HCT116 (cell line): ENCODE measurements around the gene RLBP1. TPM values are rescaled to one million over a fixed set of nuclear protein-coding genes. Genes with fewer than 3 reads are reported as not detected.

ENCODE experiments used
- ATAC-seq: fragments of 200-7000 bp; cut with Tn5 transposase; 2 replicates; pipeline ENCODE4 v1.9.1; 2020; ENCODE audit warnings: mild to moderate bottlenecking, moderate library complexity
- BruUV-seq: library from RNA; stranded (reverse); fragments of 400-500 nt; replicated peaks from 2 replicates; lab custom pipeline; 2021; lab: Mats Ljungman, UMichigan
- CTCF ChIA-PET: fragments of 300-600 bp; sonication (Branson Sonifier 250); formaldehyde crosslinking; loops from one replicate; lab custom pipeline; 2021; ENCODE audit warnings: antibody characterized with exemption; lab: Charles Lee
- POLR2A ChIA-PET: fragments of 300-600, 350-600 bp; sonication (Branson Sonifier 250); formaldehyde crosslinking; loops from one replicate; lab custom pipeline; 2021; ENCODE audit warnings: antibody characterized with exemption; lab: Charles Lee
- RAD21 ChIA-PET, 2 experiments: fragments of 300-600 bp; sonication (Branson Sonifier 250); formaldehyde crosslinking; loops; one replicate each; lab custom pipeline; 2023; ENCODE audit warnings: low total read pairs in 2 of 2; ENCODE audit not compliant: uncharacterized antibody in 2 of 2, unreplicated experiment in 2 of 2, low non-redundant PET in 1 of 2; lab: Charles Lee
- DNase-seq: peaks from one replicate; pipeline ENCODE4 v3.0.0-alpha.2; 2010; ENCODE audit warnings: low read depth, low spot score
- H2AFZ ChIP-seq: fragments of 200-600 bp; shearing (Covaris generic), sonication (generic); 2 replicates; pipeline ENCODE4 v1.6.1; 2017; ENCODE audit warnings: low read depth, mixed run types, mixed read lengths, antibody characterized with exemption, low read length; ENCODE audit not compliant: poor library complexity, severe bottlenecking
- H3K27ac ChIP-seq: 2 replicates; pipeline ENCODE4 v1.5.1; 2012; ENCODE audit warnings: low read depth, low read length
- H3K27me3 ChIP-seq: fragments of 200-600 bp; sonication (generic); 2 replicates; pipeline ENCODE4 v1.6.1; 2016; ENCODE audit warnings: mixed run types, low read length, mixed read lengths; ENCODE audit not compliant: insufficient read depth
- H3K36me3 ChIP-seq, 2 experiments: fragments of 200-500 bp in 1 of 2; fragments of 200-600 bp in 1 of 2; sonication (Bioruptor generic) in 1 of 2; sonication (generic) in 1 of 2; 2 replicates each; pipeline versions ENCODE4 v1.5.1 to v1.6.1; 2014 to 2016; ENCODE audit warnings: low read length in 2 of 2, inconsistent platforms in 1 of 2, mixed read lengths in 1 of 2, mixed run types in 1 of 2; ENCODE audit not compliant: insufficient read depth in 2 of 2, control insufficient read depth in 1 of 2
- H3K4me1 ChIP-seq, 2 experiments: fragments of 200-600 bp in 1 of 2; sonication (generic) in 1 of 2; 2 replicates each; pipeline versions ENCODE4 v1.5.1 to v1.6.1; 2012 to 2017; ENCODE audit warnings: low read length in 2 of 2, inconsistent platforms in 1 of 2, mild to moderate bottlenecking in 1 of 2, mixed read lengths in 1 of 2, mixed run types in 1 of 2, moderate library complexity in 1 of 2; ENCODE audit not compliant: insufficient read depth in 2 of 2, control insufficient read depth in 1 of 2
- H3K4me2 ChIP-seq: fragments of 200-600 bp; sonication (generic); 2 replicates; pipeline ENCODE4 v1.6.1; 2017; ENCODE audit warnings: mixed run types, low read length, mixed read lengths
- H3K4me3 ChIP-seq, 2 experiments: fragments of 200-600 bp in 1 of 2; sonication (generic) in 1 of 2; replicated peaks in 1 of 2; 2 replicates each; pipeline ENCODE4 v1.5.1; 2011 to 2016; ENCODE audit warnings: low read length in 2 of 2, control low read depth in 1 of 2, low read depth in 1 of 2, mild to moderate bottlenecking in 1 of 2, mixed read lengths in 1 of 2, mixed run types in 1 of 2
- H3K79me2 ChIP-seq: fragments of 200-600 bp; sonication (generic); 2 replicates; pipeline ENCODE4 v1.6.1; 2017; ENCODE audit warnings: mild to moderate bottlenecking, mixed run types, low read length, moderate library complexity, mixed read lengths; ENCODE audit not compliant: insufficient read depth
- H3K9ac ChIP-seq: fragments of 200-600 bp; sonication (generic); 2 replicates; pipeline ENCODE4 v1.6.1; 2016; ENCODE audit warnings: low read length, mixed read lengths
- H3K9me2 ChIP-seq: fragments of 200-600 bp; sonication (generic), shearing (Covaris generic); 2 replicates; pipeline ENCODE4 v1.6.1; 2017; ENCODE audit warnings: mixed run types, mild to moderate bottlenecking, moderate library complexity; ENCODE audit not compliant: insufficient read depth
- H3K9me3 ChIP-seq, 2 experiments: fragments of 200-500 bp in 1 of 2; fragments of 200-600 bp in 1 of 2; sonication (Bioruptor generic) in 1 of 2; sonication (generic) in 1 of 2; 2 replicates each; pipeline ENCODE4 v1.6.1; 2014 to 2017; ENCODE audit warnings: low read length in 2 of 2, mixed read lengths in 2 of 2, inconsistent platforms in 1 of 2, low read depth in 1 of 2, mild to moderate bottlenecking in 1 of 2, mixed run types in 1 of 2, moderate library complexity in 1 of 2; ENCODE audit not compliant: control insufficient read depth in 1 of 2, insufficient read depth in 1 of 2
- H4K20me1 ChIP-seq: fragments of 200-600 bp; sonication (generic), shearing (Covaris generic); 2 replicates; pipeline ENCODE4 v1.6.1; 2017; ENCODE audit warnings: mixed run types, mild to moderate bottlenecking, moderate library complexity; ENCODE audit not compliant: insufficient read depth
- CEBPB ChIP-seq: IDR thresholded peaks from 2 replicates; pipeline ENCODE4 v1.6.1; 2012; ENCODE audit warnings: low read depth
- ELF1 ChIP-seq: IDR thresholded peaks from 2 replicates; pipeline ENCODE4 v1.6.1; 2012; ENCODE audit warnings: low read depth, borderline replicate concordance
- EZH2 ChIP-seq: fragments of 200-600 bp; sonication (generic); IDR thresholded peaks from 2 replicates; pipeline ENCODE4 v1.6.1; 2017; ENCODE audit warnings: antibody characterized with exemption, mixed run types
- intact Hi-C: fragments of 100-400 bp; cut with micrococcal nuclease; formaldehyde crosslinking; loops from 2 replicates; pipeline ENCODE4 v1.10.0; 2022
- total RNA-seq: library from RNA; stranded (reverse); gene quantifications from one replicate; pipeline ENCODE4 v1.2.1, GENCODE V29; 2021; ENCODE audit not compliant: unreplicated experiment
- TF ChIP-seq, protein P1 (sequence below): IDR thresholded peaks from 2 replicates; pipeline ENCODE4 v1.6.1; 2012

Gene RLBP1
- total RNA-seq, 1 experiment from 2014 or later: 0.12 TPM

DNA sequence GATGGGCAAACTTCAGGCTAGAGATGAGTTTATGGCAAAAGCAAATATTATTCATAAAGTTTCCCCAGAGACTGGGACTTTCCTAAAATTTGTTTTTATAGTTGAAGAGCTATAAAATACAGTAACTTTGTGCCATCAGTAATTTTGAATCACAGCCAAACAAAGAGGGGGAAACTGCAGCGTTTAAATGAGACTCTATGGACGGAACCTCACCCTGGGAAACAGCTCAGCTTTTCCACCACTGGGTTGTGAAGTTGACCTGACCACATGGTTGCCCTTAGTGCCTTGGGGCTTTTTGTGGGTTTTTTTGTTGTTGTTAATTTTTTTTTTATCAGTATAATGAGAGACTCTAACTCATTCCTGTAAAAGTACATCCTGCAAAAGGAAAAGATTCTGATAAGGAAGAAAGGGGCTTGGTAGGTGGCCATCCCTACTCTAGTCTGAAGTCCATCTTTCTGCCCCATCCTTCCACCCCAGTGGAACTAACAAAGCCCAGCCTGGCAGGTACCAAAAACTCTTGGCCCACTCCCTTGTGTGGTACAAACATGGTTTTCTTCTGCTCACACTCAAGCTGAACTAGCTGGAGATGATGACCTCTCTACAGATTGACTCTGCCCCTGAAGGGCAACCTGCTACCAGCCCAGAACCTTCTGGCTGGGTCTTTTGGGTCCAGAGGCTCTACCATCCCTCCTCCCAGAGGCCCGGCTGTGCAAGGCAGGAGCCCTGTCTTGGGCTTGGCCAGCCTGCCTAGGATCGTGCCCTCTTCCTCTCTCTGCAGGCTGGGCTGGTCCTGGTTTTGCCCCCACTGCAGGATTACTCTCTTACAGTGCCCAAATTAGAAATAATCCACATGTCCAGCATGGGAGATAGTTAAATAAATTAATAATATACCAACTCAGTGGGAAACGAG, 41.2 kb downstream of the RLBP1 start:
- ChIA-PET CTCF (interaction anchor here (1.0 to 1.2 kb wide), 3 partner anchors 9 to 146 kb away, joined by 3 to 4 read pairs (median 3); no protein-coding TSS in a partner anchor), POLR2A (no interaction called here), RAD21 (no interaction called here)
- no peaks in the 10 kb centered on the region for H3K9me3 ChIP-seq
- TF ChIP-seq CEBPB: no peak
- TF ChIP-seq EZH2: no peak
- TF ChIP-seq ELF1: no peak
- DNase-seq: no peak
- H3K9me2 ChIP-seq: no peaks in the 10 kb centered on the region
- no peak overlapping the region for H3K4me3 ChIP-seq
- H3K27ac ChIP-seq: no peak overlapping the region
- no peak overlapping the region for H2AFZ ChIP-seq
- no peaks in the 10 kb centered on the region for H3K4me1 ChIP-seq
- H3K4me2 ChIP-seq: no peak overlapping the region
- H3K79me2 ChIP-seq: no peaks in the 10 kb centered on the region
- no peaks in the 10 kb centered on the region for H3K36me3 ChIP-seq
- H4K20me1 ChIP-seq: no peaks in the 10 kb centered on the region
- H3K9ac ChIP-seq: no peak overlapping the region
- intact Hi-C loops: loop anchor here (5.0 kb wide), 1 partner anchor 43 kb away; no protein-coding TSS in a partner anchor
- no TSS peak for BruUV-seq
- H3K27me3 ChIP-seq: no peaks in the 10 kb centered on the region
- no peak for ATAC-seq

DNA sequence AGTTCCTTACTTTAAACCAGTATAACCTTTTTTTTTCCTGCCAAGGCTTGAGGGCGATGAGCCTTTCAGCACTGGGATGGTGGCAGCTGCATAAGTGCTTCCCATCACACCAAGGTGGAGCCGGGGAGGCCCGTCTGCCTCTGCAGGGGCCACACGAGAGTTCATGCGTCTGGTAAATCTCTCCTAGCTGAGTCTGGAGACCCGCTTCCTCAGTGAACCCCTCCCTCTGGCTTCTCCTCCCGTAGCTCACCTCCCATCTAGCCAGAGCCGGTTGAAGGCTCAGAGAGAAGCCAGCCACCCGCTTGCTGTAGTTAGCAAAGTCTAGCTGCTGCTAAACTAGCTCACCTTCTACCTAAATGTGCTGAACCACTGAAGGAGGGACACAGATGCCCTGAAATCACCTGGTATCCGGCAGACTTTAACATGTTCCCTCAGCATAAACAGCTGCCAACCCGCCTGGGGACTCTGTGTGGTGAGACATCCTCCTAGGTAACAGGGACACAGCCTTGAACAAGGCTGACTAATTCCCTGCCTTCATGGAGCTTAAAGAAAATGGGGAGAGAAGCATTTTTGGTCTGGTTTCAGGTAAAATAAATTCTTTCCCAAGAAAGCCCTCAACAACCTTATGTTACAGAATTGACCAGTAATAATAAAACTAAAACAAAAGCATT, 42.9 kb downstream of the RLBP1 start:
- Histone ChIP-seq H3K9ac (no peak overlapping the region), H3K27ac (no peak overlapping the region), H3K9me2 (no peaks in the 10 kb centered on the region), H4K20me1 (no peaks in the 10 kb centered on the region), H3K27me3 (no peaks in the 10 kb centered on the region), H3K9me3 (no peaks in the 10 kb centered on the region), H3K4me2 (no peak overlapping the region), H3K4me3 (no peak overlapping the region), H3K4me1 (no peaks in the 10 kb centered on the region), H3K36me3 (no peaks in the 10 kb centered on the region), H2AFZ (no peak overlapping the region), H3K79me2 (no peaks in the 10 kb centered on the region)
- ATAC-seq (no peak), DNase-seq (no peak)
- POLR2A ChIA-PET: interaction anchor here (1.1 kb wide), 1 partner anchor 276 kb away, joined by 3 read pairs; no protein-coding TSS in a partner anchor
- TF ChIP-seq, protein P1, sequence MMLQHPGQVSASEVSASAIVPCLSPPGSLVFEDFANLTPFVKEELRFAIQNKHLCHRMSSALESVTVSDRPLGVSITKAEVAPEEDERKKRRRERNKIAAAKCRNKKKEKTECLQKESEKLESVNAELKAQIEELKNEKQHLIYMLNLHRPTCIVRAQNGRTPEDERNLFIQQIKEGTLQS: no peak
- BruUV-seq: no TSS peak
- intact Hi-C loops: loop anchor here (5.0 kb wide), 1 partner anchor 41 kb away; no protein-coding TSS in a partner anchor
- RAD21 ChIA-PET: interaction anchor here (0.6 to 1.8 kb wide), 9 partner anchors 28 to 520 kb away, joined by 3 to 8 read pairs (median 6); partner anchors contain the start of gene ABHD2 (in 1 of the 2)
- CTCF ChIA-PET: interaction anchor here (0.6 to 2.2 kb wide), 29 partner anchors 9 to 300 kb away, joined by 3 to 39 read pairs (median 5); partner anchors contain the start of gene ABHD2
